GM12873 (cell line): Measurements from ENCODE around the gene PFKFB2.

Experiments used
- CTCF ChIP-seq: IDR thresholded peaks from 2 replicates; pipeline ENCODE4 v1.5.1; 2012; ENCODE audit warnings: low read depth, mild to moderate bottlenecking, moderate library complexity, low read length, control low read depth; ENCODE audit not compliant: insufficient read depth; ENCODE audit errors: missing control alignments

PFKFB2 gene

GRCh38 chr1:207055386-207056001, 2.4 kb downstream of the PFKFB2 start:
- no peak for TF ChIP-seq CTCF

- no peak for TF ChIP-seq CTCF
These were observed 3.6 kb downstream of the PFKFB2 start for GRCh38 chr1:207056673-207057072.

GRCh38 chr1:207058252-207058651, 5.2 kb downstream of the PFKFB2 start:
- no peak for TF ChIP-seq CTCF

GRCh38 chr1:207058878-207059867, 6.1 kb downstream of the PFKFB2 start:
- TF ChIP-seq CTCF: peak; percentile 38

GRCh38 chr1:207059881-207060280, 6.8 kb downstream of the PFKFB2 start:
- no peak for TF ChIP-seq CTCF

- no peak for TF ChIP-seq CTCF
These were observed 7.5 kb downstream of the PFKFB2 start for GRCh38 chr1:207060596-207060995.

GRCh38 chr1:207062058-207062457, 9.0 kb downstream of the PFKFB2 start:
- TF ChIP-seq CTCF: no peak
